ENCODE results near the gene TRIL.

DNA sequence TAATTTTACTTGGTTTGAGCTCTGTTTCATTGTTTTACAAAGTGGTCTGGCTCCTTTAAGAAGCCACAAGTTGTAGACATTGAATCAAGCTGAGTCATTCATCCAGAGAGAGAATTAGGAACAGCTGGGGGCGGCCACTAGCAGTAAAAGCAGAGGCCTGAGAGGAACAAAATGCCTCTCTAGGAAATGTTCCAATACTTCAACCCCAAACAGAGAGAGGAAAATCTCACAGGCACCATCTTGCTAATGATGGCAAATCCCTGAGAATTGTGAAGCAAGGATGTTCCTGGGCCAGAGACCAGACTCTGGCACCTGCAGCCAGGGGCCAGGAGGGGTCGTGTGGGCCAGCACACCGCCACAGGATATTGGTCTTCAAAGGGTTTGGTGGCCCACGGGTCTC is 26.5 kb upstream of the TRIL start:
- TF ChIP-seq POLR2A (IDR thresholded peaks at IDR 0.05; ENCODE audit: low read depth, low read length) (no peak), PAX5 (IDR thresholded peaks at IDR 0.05; ENCODE audit: insufficient read depth, low read length, severe bottlenecking) (no peak)
